ENCODE measurements around the gene MYL7.
A peak's percentile ranks its signal among the peaks of the same experiment; 100 is the strongest.
"Not testable (repeated sequence)": the region's sequence is repeated elsewhere in the genome, so short reads cannot be mapped to it uniquely, and the experiment has no call there.

MYL7 gene

GRCh38 chr7:44128721-44129582 lies 12.2 kb downstream of the MYL7 start:
- DNase-seq, result no peak

GRCh38 chr7:44127161-44127560 lies 14.0 kb downstream of the MYL7 start:
- DNase-seq, result no peak

DNA sequence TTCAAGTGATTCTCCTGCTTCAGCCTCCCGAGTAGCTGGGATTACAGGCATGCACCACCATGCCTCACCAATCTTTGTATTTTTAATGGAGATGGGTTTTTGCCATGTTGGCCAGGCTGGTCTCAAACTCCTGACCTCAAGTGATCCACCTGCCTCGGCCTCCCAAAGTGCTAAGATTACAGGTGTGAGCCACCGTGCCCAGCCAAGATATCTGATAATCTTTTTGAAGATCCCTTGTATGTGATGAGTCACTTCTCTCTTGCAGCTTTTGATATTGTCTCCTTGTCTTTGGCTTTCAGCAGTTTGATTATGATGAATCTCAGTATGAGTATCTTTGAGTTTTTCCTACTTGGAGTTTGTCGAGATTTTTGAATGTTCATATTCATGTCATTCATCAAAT lies 14.6 kb downstream of the MYL7 start:
- DNase-seq, result not testable (repeated sequence)

DNA sequence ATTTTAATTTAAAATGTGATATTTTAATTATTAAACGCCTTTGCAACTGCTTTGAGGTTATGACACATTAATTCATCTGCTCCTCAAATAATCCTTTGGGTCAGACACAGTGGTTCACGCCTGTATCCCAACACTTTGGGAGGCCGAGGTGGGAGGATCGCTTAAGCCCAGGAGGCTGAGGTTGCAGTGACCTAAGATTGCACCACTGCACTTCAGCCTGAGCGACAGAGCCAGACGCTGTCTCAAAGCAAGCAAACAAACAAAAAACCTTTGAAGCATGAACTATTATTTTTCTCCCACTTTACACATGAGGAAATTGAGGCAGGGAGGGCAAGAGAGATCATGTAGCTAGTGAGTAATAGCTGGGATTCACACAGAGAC lies 16.3 kb downstream of the MYL7 start:
- DNase-seq, result no peak

DNA sequence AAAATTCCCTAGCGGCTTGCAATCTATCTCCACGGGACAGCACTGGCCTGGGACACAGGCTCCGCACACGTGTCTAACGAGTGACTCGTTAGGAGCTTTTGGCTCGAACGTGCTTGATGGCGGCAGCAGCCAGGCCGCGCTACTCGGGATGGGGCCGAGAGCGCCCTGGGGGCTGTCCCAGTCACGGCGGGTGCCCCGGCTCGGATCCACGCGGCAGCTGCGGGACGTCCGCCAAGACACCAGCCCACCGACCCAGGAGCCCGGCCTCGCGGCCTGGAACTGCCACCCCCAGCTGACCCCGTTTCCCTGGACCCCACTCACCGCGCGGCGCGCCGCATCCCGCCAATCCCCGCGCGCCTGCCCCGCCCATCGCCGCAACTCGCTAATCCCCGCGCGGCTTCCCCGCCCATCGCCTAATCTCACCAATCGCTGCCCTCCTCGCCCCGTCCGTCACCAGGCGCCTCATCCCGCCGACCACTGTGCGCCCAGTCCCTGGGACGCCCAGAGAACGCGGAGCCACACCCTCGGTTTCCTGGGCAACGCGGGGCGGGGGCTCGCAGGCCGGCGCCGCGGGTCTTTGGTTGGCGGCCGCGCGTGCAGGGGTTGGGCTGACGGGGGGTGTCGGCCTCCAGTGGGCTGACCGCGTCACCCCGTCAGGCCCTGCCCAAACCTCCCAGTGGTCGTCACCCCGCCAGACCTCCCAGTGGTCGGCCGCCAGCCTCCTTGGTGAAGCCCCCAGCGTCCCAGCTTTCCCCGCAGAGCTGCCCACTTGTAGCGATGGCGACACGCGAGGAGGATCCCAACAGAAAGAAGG lies 17.7 kb downstream of the MYL7 start, which contains the start of gene POLD2:
POLD2 (minus strand) TSS at position 359 of the 814 bp plus-strand sequence. CDS start 1,495 bp downstream, outside the sequence.
- peak; percentile 97 for DNase-seq

GRCh38 chr7:44122529-44122928 lies 18.6 kb downstream of the MYL7 start:
- no peak for DNase-seq

DNA sequence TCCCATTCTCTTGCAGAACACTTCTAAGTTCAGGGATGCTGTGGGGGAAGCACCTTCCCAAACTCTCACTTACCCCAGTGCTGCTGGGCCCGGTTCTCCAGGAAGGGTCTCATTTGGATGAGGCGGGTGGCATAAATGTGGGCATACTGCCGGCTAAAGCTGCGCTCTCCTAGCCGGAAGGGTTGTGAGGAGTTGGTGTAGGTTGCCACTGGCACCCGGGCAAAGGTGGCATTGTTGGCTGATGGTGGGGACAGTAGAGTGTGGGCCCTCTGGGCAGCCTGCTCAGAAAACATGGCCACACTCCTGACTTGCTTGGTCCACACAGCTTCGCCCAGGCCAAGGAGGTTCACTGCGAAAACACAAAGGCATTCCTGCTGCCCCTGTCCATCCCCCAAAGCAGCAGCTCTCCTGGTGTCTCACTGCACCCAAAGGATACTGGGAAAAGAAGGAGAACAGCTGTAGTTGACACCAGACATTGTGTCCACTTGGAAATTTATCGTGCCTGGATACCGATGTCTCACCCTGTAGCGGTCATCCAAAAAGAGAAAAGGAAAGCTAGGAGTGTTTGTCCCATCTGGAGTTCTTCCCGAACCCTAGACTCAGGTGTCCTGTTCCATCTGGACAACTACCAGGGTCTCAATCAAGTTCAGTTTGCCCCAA lies 19.2 kb downstream of the MYL7 start:
- no peak for DNase-seq

GRCh38 chr7:44120395-44120794 lies 20.7 kb downstream of the MYL7 start:
- DNase-seq, result no peak

DNA sequence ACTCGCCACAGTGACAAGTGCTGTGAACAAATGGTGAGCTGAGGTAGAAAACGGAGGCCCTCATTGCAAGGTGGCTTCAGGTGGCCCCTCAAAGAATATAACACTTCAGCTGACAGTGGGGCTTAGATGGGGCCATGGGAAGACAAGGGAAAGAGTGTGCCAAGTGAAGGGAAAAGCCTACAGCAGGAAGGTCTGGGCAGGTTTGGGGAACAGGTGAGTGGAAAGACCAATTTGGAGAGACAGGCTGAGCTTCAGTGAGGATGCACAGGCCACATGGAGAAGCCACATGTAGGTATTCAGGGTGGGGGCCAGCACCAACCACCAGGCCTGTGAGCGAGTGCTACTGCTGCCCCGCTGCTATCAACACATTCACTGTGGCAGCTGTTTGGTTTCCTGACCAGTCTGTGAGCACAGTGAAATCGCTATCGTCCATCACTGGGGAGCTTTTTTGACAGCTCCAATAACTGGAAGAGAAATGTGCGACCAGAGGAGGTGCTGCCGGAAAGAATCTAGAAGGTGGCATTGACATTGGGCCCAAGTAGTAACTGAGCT lies 21.2 kb downstream of the MYL7 start:
- no peak for DNase-seq

GRCh38 chr7:44117801-44118429 lies 23.2 kb downstream of the MYL7 start:
- DNase-seq, result no peak

DNA sequence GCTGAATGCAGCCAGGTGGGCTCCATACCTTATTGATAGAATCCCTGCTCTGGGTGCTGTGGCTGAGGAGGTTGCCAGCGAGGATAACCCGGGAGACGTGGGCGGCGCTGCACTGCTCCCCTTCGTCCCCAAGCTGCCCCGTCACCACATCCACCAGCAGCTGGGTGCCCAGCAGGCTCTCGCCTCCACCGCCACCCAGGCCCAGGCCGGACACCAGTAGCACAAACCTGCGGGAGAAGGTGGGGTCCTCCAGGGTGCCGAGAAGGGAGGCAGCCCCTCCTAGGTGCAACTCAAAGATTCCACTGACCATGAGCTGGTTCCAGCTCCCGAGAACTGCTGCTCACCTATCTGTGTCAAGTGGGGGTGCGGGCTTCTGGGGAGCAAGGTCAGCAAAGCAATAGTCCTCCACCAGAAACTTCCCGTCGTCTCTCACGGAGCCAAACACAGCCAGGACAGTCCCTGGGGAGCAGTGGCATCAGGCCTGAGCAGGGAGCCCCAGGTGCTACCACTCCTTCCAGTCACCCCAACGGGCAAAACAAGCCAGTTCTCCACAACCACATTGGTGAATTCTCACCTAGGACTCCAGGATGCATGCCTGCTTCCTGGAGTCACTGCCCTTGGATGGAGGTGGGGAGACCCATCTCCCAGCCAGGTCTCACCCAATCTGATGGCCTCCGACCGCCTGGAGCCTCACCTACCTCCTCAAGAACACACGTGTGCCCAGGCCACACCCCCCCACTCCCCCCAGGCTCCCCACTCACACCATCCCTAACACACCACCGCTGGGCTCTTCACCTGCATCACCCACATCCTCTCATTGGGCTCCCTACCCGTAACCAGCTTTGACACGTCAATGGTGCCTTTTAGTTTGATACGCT lies 24.1 kb downstream of the MYL7 start:
- no peak for DNase-seq

DNA sequence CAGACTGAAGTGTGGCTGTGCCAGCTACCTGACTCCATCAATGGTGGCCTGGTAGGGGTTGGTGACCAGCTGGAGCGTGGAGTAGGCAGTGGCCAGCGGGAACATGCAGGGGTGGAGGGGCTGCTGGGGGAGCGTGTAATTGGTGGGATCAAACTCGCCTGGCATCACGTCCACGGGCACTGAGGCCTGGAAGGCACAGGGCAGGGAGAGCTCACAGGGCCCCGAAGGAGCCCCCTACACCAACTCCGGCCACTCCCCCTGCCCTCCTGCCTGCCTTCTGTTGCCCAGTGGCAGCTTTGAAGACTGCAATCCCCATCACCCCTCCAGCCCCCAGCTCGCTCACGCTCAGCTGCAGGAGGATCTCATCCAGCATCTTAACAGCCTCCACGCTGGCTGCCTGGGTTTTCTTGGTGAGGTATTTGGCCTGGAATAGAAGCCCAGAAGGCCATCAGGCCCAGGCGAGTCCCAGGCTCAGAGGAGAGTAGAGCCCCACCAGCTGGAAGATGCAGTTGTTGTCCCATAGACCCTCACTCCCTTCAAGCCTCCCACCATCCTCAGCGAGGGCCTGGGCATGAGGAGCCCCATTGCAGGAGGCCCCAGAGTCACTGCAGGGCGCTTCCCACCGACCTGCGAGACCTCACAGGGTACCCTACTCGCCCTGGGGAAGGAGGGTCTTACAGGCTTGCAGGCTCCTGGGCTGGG lies 24.9 kb downstream of the MYL7 start:
- no peak for DNase-seq

- DNase-seq, result no peak
Observed at GRCh38 chr7:44114586-44115310, 26.4 kb downstream of the MYL7 start.

DNA sequence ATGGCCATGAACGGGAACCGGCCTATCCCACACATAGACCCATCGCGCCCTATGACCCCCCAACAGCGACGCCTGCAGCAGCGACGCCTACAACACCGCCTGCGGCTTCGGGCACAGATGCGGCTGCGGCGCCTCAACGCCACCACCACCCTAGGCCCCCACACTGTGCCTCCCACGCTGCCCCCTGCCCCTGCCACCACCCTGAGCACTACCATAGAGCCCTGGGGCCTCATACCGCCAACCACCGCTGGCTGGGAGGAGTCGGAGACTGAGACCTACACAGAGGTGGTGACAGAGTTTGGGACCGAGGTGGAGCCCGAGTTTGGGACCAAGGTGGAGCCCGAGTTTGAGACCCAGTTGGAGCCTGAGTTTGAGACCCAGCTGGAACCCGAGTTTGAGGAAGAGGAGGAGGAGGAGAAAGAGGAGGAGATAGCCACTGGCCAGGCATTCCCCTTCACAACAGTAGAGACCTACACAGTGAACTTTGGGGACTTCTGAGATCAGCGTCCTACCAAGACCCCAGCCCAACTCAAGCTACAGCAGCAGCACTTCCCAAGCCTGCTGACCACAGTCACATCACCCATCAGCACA lies 27.3 kb downstream of the MYL7 start:
- no peak for DNase-seq

- DNase-seq, result no peak
Observed at GRCh38 chr7:44112997-44113763, 28.0 kb downstream of the MYL7 start.

DNA sequence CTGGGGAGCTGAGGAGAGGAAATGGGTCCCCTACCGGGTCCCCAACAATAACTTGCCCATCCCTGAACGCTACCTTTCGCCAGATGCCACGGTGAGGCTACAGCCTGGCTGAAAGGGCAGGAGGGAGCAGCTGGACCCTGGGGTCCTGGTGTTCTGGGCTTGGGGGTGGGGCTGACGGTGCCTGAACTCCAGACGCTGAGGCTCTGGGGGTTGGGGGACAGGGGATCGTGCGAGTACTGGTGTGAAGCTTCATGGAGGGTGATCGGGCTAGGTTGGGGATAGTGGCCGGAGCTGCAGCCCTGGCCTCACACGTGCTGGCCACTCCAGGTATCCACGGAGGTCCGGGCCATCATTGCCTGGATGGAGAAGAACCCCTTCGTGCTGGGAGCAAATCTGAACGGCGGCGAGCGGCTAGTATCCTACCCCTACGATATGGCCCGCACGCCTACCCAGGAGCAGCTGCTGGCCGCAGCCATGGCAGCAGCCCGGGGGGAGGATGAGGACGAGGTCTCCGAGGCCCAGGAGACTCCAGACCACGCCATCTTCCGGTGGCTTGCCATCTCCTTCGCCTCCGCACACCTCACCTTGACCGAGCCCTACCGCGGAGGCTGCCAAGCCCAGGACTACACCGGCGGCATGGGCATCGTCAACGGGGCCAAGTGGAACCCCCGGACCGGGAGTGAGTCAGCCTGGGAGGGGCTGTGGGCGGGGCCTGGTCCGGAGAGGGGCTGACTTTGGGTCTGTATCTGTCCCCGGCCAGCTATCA lies 28.7 kb downstream of the MYL7 start:
- DNase-seq, result no peak

DNA sequence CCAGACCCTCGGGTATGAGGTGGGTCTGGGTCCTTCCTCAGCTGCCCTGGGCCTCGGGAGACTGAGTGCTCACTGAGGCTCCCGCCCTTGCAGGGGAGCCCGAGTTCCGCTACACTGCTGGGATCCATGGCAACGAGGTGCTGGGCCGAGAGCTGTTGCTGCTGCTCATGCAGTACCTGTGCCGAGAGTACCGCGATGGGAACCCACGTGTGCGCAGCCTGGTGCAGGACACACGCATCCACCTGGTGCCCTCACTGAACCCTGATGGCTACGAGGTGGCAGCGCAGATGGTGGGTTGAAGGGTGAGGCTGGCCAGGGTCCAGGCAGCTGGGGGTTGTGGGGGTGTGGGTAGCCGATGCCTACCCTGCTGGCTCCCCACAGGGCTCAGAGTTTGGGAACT lies 29.4 kb downstream of the MYL7 start:
- no peak for DNase-seq

All from activated CD4-positive, alpha-beta T cell treated with anti-CD3 and anti-CD28 coated beads for 4 hours (primary cell).